Neural progenitor cell (in vitro differentiated cells): ENCODE measurements around the gene MOGAT3. TPM values are rescaled to one million over a fixed set of nuclear protein-coding genes. Genes with fewer than 3 reads are reported as not detected.

Experiments
- DNase-seq: peaks from one replicate; pipeline ENCODE4 v3.0.0-alpha.2; 2016; ENCODE audit warnings: low spot score
- H2AFZ ChIP-seq: fragments of 200-600 bp; sonication (generic); replicated peaks from 2 replicates; pipeline ENCODE4 v1.6.1; 2016; ENCODE audit warnings: antibody characterized with exemption
- H3F3A ChIP-seq: fragments of 200-600 bp; sonication (generic); 2 replicates; pipeline ENCODE4 v1.6.1; 2016; ENCODE audit warnings: antibody characterized with exemption, low read depth
- H3K27ac ChIP-seq: fragments of 200-600 bp; sonication (generic); 2 replicates; pipeline ENCODE4 v1.5.1; 2016; ENCODE audit warnings: mild to moderate bottlenecking
- H3K27me3 ChIP-seq: fragments of 200-600 bp; sonication (generic); 2 replicates; pipeline ENCODE4 v1.6.1; 2016; ENCODE audit warnings: mild to moderate bottlenecking, moderate library complexity
- H3K36me3 ChIP-seq: fragments of 200-600 bp; sonication (generic); 2 replicates; pipeline ENCODE4 v1.5.1; 2016
- H3K4me1 ChIP-seq: fragments of 200-600 bp; sonication (generic); 2 replicates; pipeline ENCODE4 v1.6.1; 2016; ENCODE audit warnings: mixed run types
- H3K4me2 ChIP-seq: fragments of 200-600 bp; sonication (generic); 2 replicates; pipeline ENCODE4 v1.6.1; 2016
- H3K4me3 ChIP-seq: fragments of 200-600 bp; sonication (generic); 2 replicates; pipeline ENCODE4 v1.5.1; 2016
- H3K79me2 ChIP-seq: fragments of 200-600 bp; sonication (generic); 2 replicates; pipeline ENCODE4 v1.6.1; 2016; ENCODE audit warnings: low read depth
- H3K9ac ChIP-seq: fragments of 200-600 bp; sonication (generic); 2 replicates; pipeline ENCODE4 v1.6.1; 2016
- H3K9me3 ChIP-seq: fragments of 200-600 bp; sonication (generic); 2 replicates; pipeline ENCODE4 v1.5.1; 2016; ENCODE audit warnings: low read depth
- H4K20me1 ChIP-seq: fragments of 200-600 bp; sonication (generic); 2 replicates; pipeline ENCODE4 v1.6.1; 2016; ENCODE audit warnings: low read depth
- H3K27ac Mint-ChIP-seq: 3 replicates; pipeline ENCODE4 v1.8.0; 2021; ENCODE audit warnings: mixed read lengths
- H3K27me3 Mint-ChIP-seq: 2 replicates; pipeline ENCODE4 v1.8.0; 2022; ENCODE audit warnings: low read depth, mild to moderate bottlenecking, inconsistent platforms, moderate library complexity, mixed read lengths; ENCODE audit not compliant: insufficient read depth
- H3K36me3 Mint-ChIP-seq: 3 replicates; pipeline ENCODE4 v1.8.0; 2021; ENCODE audit warnings: mixed read lengths
- H3K4me1 Mint-ChIP-seq: 3 replicates; pipeline ENCODE4 v1.8.0; 2021; ENCODE audit warnings: mixed read lengths
- H3K4me3 Mint-ChIP-seq: 3 replicates; pipeline ENCODE4 v1.8.0; 2021; ENCODE audit warnings: mild to moderate bottlenecking, moderate library complexity, mixed read lengths
- H3K9me3 Mint-ChIP-seq: 3 replicates; pipeline ENCODE4 v1.8.0; 2020; ENCODE audit warnings: mixed read lengths
- EZH2 ChIP-seq: fragments of 200-600 bp; sonication (generic); IDR thresholded peaks from 2 replicates; pipeline ENCODE4 v1.6.1; 2017; ENCODE audit warnings: antibody characterized with exemption, mild to moderate bottlenecking, moderate library complexity
- EZH2phosphoT487 ChIP-seq: fragments of 200-600 bp; sonication (generic); IDR thresholded peaks from 2 replicates; pipeline ENCODE4 v1.6.1; 2017; ENCODE audit warnings: antibody characterized with exemption
- total RNA-seq: library from RNA; depleted of rRNA; stranded (reverse); fragments of >200 nt; gene quantifications from 2 replicates; pipeline ENCODE4 v1.2.3, GENCODE V29; 2015; ENCODE audit warnings: low replicate concordance
- TF ChIP-seq, protein P1 (sequence below): fragments of 200-600 bp; sonication (generic); IDR thresholded peaks from 2 replicates; pipeline ENCODE4 v1.5.1; 2017; ENCODE audit warnings: antibody characterized with exemption, mild to moderate bottlenecking

The MOGAT3 gene
- total RNA-seq, 1 donor from 2014 or later = not detected

DNA sequence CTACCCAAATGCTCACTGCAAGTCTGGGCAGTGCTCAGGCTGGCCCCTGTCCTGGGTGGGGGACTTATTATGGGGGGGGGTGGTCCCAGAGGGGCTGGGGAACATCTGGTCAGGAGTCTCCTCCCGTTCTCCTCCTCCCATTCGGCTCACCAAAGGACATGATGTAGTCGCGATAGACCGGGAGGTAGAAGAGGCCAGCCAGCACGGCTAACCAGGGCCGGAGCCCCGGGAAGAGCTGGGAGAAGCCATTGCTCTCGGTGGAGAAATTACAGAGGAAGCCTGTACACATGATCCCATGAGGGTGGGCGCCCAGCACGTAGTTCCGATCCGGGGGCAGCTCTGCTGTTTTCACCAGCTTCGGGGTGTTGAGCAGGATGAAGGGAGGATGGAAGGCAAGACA is 2.4 kb downstream of the MOGAT3 start:
- H3K4me3 ChIP-seq = no peak overlapping the region
- Mint-ChIP-seq H3K27me3 (peaks cover 18% of the 10 kb centered on the region), H3K27ac (no peak overlapping the region), H3K4me1 (peaks cover 6% of the 10 kb centered on the region), H3K9me3 (no peaks in the 10 kb centered on the region), H3K4me3 (no peak overlapping the region), H3K36me3 (no peaks in the 10 kb centered on the region)
- H4K20me1 ChIP-seq = no peaks in the 10 kb centered on the region
- H3K27ac ChIP-seq = no peak overlapping the region
- no peaks in the 10 kb centered on the region for H3K79me2 ChIP-seq
- no peaks in the 10 kb centered on the region for H3K4me1 ChIP-seq
- H3F3A ChIP-seq = no peaks in the 10 kb centered on the region
- no peak for DNase-seq
- H3K9ac ChIP-seq = no peak overlapping the region
- no peaks in the 10 kb centered on the region for H3K9me3 ChIP-seq
- TF ChIP-seq, protein P1, sequence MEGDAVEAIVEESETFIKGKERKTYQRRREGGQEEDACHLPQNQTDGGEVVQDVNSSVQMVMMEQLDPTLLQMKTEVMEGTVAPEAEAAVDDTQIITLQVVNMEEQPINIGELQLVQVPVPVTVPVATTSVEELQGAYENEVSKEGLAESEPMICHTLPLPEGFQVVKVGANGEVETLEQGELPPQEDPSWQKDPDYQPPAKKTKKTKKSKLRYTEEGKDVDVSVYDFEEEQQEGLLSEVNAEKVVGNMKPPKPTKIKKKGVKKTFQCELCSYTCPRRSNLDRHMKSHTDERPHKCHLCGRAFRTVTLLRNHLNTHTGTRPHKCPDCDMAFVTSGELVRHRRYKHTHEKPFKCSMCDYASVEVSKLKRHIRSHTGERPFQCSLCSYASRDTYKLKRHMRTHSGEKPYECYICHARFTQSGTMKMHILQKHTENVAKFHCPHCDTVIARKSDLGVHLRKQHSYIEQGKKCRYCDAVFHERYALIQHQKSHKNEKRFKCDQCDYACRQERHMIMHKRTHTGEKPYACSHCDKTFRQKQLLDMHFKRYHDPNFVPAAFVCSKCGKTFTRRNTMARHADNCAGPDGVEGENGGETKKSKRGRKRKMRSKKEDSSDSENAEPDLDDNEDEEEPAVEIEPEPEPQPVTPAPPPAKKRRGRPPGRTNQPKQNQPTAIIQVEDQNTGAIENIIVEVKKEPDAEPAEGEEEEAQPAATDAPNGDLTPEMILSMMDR = no peak
- no peak for TF ChIP-seq EZH2phosphoT487
- no peak for TF ChIP-seq EZH2
- H3K27me3 ChIP-seq = peaks cover 35% of the 10 kb centered on the region
- no peak overlapping the region for H2AFZ ChIP-seq
- no peaks in the 10 kb centered on the region for H3K36me3 ChIP-seq
- H3K4me2 ChIP-seq = no peak overlapping the region

DNA sequence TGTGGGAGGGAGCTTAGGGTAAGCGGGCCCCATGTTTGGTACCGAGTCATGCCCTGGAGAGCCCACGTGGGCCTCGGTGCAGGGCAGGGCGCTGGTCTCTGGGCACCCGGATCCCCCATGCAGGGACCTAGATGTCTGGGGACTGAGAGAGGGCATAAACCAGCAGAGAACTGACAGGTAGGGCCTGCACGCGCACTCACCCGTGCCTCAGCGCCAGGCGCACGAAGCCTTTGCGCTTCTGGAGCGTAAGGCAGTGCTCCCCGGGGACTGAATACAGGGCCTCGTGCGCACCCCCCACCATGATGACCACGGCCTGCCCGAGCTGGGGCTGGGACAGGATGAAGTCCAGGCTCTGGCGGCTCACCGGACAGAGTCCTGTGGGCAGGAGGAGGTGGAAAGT is 2.8 kb downstream of the MOGAT3 start:
- Mint-ChIP-seq H3K9me3 (no peaks in the 10 kb centered on the region), H3K36me3 (no peaks in the 10 kb centered on the region)

DNA sequence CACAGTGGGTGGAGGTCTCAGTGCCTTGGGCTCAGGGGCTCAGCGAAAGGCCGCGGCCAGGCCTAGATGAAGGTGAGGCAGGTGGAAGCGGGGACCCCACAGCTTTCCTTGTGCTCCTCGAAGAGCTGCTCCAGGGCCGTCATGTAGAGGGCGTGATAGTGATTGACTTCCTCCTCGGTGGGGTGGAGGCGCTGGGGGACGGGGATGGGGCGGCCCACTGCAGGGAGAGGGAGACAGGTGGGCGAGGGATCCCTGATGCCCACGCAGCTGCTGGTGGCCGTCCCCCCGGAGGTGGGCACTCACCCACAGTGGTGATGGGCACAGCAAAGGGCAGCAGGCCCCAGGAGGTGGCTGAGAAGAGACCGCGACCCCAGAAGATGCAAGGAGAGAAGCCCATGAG is 5.0 kb downstream of the MOGAT3 start:
- Histone ChIP-seq H3K9me3 (no peaks in the 10 kb centered on the region), H3K4me2 (no peak overlapping the region), H3K9ac (no peak overlapping the region), H3F3A (no peaks in the 10 kb centered on the region), H2AFZ (no peak overlapping the region), H3K4me1 (no peaks in the 10 kb centered on the region), H3K27ac (no peak overlapping the region), H3K36me3 (no peaks in the 10 kb centered on the region), H3K4me3 (no peak overlapping the region), H3K79me2 (no peaks in the 10 kb centered on the region), H3K27me3 (peaks cover 9% of the 10 kb centered on the region), H4K20me1 (no peaks in the 10 kb centered on the region)
- peak overlapping the region; percentile 33 for H3K4me3 Mint-ChIP-seq
- peaks cover 5% of the 10 kb centered on the region for H3K4me1 Mint-ChIP-seq
- TF ChIP-seq EZH2phosphoT487 = no peak
- TF ChIP-seq, protein P1 = no peak
- no peak for TF ChIP-seq EZH2
- H3K27ac Mint-ChIP-seq = no peak overlapping the region
- H3K27me3 Mint-ChIP-seq = peaks cover 5% of the 10 kb centered on the region
- no peak for DNase-seq
- H3K36me3 Mint-ChIP-seq = no peaks in the 10 kb centered on the region
- no peaks in the 10 kb centered on the region for H3K9me3 Mint-ChIP-seq

More for the DNA sequence above, 2.8 kb downstream of the MOGAT3 start:
- Mint-ChIP-seq H3K4me3 (no peak overlapping the region), H3K4me1 (peaks cover 6% of the 10 kb centered on the region), H3K27me3 (peaks cover 16% of the 10 kb centered on the region), H3K27ac (no peak overlapping the region)
- DNase-seq = no peak
- Histone ChIP-seq H3K36me3 (no peaks in the 10 kb centered on the region), H3K27ac (no peak overlapping the region), H3F3A (no peaks in the 10 kb centered on the region), H3K4me3 (no peak overlapping the region), H2AFZ (no peak overlapping the region), H3K9ac (no peak overlapping the region), H4K20me1 (no peaks in the 10 kb centered on the region), H3K4me1 (no peaks in the 10 kb centered on the region), H3K27me3 (peaks cover 30% of the 10 kb centered on the region), H3K4me2 (no peak overlapping the region), H3K79me2 (no peaks in the 10 kb centered on the region), H3K9me3 (no peaks in the 10 kb centered on the region)
- TF ChIP-seq EZH2phosphoT487 (no peak), EZH2 (no peak)
- TF ChIP-seq, protein P1 = no peak
